Measurements from ENCODE around the gene TTC13.
A peak's percentile ranks its signal among the peaks of the same experiment; 100 is the strongest.

Gene TTC13

DNA sequence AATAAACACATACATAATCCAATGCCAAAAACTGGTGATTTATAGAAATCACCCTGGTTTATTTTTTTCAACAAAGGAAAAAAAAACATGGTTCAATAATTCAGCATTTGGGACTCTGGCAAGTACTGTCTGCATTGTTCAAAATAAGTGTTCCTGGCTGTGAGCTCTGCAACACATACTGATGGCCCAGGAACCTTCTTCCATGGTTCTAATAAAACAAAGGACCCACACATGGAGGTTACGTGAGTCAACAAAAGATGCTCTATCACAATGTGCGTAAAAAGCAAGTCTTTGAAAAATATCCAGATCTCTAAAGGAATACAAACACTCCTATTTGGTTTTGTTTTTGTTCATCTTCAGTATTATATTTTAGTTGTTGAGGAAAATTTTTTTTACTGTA, 72.4 kb downstream of the TTC13 start:
- DNase-seq = no peak

DNA sequence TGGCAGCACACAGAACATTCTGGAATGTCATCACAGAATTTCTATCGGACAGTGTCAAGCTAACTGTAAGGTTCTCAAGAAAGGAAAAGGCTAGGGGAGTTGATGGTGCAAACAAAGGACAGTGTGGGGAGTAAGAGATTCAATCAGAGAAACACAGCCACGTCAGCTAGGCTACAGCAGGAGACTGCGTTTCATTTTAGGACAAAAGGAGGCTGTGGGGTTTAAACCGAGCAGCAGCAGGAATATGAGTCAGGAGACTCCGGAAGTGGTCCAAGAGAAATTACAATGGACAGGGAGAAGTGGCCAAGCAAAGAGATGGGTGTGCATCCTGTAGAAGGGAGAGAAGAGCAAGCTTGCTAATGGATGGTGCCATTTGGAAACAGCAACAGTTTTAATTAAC, 72.9 kb downstream of the TTC13 start:
- no peak for DNase-seq

DNA sequence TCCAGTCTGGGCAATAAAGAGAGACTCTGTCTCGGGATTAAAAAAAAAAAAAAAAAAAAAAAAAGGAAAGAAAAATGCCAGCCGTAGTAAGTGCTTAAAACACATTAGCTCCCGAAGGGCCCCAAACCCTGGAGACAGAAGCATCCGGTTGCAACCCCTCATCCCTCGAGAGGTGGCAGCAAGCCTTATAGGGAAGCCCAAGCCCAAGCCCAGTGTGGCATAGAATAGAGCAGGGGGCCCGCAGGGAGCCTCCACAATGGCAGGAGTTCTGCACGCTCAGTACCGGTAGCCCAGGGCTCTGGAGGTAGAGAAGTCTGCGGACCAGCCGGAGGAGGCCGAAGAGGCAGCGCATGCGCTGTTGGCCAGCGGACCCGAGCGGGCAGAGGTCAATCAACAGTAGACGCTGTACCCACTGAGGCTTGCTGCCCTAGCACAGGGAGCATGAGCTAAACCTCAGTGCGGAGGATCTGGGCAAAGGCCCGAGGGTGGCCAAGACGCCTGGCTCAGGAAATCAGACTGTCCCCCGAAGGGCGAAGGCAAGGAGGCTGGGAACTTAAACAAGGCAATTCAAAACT, 76.2 kb downstream of the TTC13 start:
- no peak for DNase-seq

DNA sequence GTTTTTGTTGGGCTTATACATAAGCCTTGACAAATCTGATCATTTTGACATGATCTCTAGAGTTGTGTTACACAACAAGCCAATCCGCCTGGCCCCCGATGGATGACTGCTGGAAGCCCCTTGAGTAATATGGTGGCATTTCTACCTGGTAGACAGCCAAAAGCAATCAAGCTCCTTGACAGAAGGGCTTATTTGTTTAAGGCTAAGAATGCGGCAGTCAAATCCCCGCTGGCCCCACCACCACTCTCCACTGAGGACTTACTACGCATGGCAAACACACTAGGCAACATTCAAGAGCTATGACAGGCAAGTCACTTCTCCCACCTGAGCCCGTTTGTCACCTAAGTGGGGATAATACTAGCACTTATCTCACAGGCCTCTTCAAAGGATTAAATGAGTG, 77.0 kb downstream of the TTC13 start:
- DNase-seq = no peak

DNA sequence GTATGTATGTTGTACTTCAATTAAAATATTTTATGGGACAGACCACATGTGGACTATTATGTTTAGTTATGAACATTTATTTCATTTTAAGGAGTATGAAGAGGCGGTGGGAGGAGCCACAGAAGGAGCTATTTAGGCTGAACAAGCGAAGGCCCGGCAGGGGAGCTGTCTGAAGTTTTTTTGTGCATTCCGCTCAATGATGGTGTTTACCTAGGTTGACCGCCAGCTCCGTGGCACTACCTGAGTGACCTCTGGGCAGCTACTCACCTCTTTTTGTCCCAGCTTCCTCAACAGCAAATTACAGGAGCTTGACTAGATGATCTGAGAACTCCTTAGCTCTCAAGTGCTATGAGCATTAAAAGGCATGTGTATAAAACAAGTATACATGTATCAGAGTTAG, 77.7 kb downstream of the TTC13 start:
- no peak for DNase-seq

DNA sequence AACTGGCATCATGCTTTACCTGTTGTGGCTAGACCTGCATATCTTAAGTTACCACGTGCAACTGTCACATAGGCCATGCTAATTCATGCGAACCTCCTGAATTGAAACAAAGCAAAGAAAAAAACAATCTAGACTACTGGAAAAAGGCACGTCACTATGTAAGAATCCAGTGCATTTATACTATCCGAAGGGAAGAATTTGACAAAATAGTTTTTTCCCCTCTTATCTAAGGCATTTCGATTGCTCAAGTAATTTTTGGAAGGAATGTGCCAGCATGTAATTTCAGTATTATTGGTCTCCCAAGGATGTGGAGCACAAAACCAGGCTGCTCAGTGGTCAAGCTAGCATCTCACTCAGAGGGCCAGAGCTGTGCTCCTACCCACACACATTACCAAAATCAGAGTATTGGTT, 78.8 kb downstream of the TTC13 start:
- peak; percentile 83 for DNase-seq

DNA sequence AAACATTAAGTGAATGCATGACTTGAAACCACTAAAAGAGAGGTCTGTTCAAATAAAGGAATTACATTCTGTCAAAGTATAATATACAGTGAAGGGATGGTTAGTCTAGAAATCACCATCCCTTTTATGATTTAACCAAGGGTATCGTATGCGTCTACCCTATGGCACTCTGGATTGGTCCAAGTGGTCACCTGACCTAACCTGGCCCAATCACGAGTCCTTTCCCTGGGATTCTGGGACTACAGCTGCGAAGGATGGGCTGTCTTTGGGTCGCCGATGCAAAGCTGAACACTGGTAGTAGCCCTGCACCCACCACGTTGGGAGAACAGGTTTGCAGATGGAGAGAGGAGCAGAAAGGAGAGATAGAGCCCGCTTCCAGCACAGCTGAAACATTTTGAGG, 79.9 kb downstream of the TTC13 start:
- no peak for DNase-seq

DNA sequence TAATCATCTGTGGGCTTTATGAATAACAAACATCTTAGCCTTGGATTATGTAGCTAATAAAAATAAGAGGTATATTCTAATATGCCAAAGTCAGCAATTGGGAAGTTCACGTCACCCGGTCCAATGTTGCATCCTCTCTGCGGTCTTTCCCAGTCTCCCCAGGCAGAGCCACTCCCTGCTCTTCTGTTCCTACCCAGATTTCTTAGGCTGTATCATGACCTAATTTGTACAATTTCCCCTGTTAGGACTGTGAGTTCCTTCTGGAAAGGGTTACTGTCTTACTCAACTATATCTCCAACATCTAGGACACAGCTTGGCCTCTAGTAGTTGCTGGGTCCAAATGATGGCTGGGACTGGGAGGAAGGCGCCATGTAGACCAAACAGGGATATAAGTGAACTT, 80.5 kb downstream of the TTC13 start:
- no peak for DNase-seq

DNA sequence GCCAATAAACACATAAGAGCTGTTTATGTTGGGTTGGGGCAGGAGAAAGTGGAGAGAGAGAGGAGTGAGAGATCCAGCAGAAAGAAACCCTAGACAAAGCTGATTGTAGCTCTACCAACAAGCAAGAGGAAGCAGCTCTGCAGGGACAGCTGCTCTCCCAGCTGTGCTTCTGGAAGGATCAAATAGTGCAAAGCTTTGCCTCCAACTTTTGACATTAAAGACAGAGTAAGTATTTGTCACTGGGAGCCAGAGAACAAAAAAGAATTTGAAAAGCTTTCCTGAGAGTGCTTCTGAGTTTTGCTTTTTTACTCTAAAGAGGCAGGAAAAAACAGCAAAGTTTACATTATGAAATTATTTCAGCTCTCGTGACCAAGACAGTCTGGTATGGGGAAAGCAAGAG, 81.9 kb downstream of the TTC13 start:
- no peak for DNase-seq

DNA sequence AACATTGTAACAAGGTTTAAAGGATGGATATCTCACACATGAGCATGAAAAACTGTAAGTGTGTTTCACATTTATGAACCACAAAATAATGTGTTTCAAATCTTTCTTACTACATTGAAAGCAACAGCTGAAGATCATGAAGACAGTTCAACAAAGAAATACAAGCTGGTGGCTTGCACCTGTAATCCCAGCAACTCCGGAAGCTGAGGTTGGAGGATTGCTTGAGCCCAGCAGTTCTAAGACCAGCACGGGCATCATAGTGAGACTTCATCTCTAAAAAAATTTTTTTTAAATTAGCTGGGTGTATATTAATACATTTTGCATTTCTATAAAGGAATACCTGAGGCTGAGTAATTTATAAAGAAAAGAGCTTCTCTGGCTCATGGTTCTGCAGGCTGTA, 83.2 kb downstream of the TTC13 start:
- DNase-seq = no peak

DNA sequence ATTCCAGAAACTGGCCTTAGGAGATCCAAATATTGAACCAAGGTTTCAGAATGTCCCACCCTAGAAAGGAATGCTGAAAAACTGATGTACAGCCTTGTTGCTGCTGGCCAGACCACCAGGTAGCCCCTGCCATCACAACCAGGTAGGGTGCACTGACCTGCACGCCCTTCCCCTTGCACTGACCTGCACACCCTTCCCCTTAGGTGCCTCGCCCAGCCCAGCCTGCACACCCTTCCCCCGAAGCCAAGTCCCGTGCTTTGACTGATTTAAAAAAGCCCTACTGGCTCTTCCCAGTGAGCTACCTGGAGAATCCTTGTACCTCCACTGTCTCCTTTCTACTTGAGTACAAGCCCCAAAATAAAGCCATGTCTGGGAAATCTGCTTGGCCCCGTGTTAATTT, 84.0 kb downstream of the TTC13 start:
- no peak for DNase-seq

DNA sequence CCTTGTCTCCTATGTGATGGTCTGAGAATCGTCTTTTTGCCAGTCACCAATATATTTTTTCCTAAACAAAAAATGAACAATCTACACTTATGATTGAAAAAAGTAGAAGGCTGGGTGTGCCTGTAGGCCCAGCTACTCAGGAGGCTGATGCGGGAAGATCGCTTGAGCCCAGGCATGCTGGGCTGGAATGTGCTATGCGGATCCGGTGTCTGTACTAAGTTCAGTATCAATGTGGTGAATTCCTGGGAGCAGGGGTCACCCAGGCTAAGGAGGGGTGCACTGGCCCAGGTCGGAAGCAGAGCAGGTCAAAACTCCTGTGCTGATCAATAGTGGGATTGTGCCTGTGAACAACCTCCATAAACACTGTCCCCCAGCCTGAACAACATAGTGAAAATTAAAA, 84.6 kb downstream of the TTC13 start:
- no peak for DNase-seq

DNA sequence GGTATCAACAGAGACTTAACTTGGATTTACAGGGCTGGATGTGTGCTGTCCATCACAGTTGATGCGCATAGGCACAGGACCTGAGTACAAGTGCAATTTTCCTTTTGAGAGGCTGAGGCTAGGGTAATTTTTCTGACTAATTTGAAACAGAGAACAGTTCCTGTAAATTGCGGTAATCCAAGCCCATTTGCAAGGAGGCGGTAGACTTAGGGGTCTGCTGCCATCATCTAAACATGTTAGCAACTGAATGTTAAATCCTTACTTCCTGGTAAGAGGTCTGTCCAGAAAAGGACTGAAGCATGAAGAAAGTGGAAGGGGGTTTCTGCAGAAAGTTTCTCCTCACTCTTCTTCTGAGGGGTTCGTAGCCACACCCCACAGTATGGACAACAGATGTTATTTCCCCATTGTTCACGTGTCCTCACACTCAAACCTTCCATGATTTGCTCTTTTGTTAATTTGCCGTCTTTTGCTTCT, 86.6 kb downstream of the TTC13 start:
- DNase-seq = no peak

DNA sequence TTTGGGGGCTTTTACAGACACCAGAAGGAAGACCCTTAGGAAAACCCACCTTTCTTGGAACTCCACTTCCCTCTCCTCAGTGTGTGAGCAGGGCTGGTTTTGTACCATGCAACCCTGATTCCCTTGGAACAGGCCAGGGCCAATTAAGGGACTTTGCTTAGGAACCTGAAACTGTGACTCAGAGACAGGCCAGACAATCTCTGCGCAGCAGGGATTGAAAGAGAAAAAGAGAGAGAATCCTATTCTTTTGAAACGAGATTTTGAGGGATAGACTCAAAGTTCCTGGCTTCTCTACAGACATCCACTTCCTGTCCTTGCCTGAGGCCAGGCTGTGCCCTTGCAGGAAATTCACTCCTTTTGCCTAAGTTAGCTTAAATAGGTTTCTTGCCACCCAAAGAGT, 87.2 kb downstream of the TTC13 start:
- DNase-seq = no peak

DNA sequence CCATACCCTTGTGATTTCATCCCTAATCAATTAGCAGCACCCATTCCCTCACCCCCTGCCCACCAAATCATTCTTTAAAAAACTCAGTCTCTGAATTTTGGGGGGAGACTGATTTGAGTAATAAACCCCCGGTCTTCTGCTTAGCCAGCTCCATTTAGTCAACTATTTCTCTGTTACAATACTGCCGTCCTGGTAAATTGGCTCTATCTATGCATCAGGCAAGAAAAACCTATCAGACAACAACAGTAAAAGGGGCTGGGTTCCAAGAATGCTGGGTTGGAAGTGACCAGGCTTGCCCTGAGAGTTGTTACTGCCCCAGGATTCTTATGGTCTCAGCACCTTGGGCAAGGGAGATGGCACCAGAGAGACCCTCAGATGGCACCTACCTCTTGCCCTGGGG, 94.0 kb downstream of the TTC13 start:
- no peak for DNase-seq

DNA sequence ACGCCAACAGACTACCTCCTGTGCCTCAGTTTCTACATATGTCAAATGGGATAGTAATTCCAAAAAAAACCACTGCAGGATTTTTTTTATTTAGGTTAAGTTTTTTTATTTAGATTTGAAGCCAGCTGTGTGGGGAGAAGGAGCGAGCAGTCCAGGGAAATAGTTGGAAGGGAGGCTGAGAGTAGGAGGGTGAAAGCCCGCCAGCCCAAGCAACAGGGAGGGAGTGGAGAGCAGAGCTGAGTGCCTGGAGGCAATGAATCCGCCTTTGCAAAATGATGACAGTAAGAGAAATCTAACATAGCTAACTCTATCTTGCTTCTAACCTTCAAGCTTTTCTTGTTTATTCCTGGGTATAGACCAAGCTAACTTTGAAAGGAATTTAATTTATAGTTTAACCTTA, 94.7 kb downstream of the TTC13 start:
- no peak for DNase-seq

DNA sequence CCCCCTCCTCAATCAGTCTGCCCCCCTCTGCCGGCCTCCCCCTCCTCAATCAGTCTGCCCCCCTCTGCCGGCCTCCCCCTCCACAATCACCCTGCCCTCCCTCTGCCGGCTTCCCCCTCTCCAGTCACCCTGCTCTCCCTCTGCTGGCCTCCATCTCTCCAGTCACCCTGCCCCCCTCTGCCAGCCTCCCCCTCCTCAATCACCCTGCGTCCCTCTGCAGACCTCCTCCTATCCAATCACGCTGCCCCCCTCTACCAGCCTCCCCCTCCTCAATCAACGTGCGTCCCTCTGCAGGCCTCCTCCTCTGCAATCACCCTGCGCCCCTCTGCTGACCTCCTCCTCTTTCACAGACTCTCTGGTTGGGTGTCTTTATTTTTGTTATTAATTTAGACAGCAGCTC, 98.9 kb downstream of the TTC13 start:
- DNase-seq = no peak

DNA sequence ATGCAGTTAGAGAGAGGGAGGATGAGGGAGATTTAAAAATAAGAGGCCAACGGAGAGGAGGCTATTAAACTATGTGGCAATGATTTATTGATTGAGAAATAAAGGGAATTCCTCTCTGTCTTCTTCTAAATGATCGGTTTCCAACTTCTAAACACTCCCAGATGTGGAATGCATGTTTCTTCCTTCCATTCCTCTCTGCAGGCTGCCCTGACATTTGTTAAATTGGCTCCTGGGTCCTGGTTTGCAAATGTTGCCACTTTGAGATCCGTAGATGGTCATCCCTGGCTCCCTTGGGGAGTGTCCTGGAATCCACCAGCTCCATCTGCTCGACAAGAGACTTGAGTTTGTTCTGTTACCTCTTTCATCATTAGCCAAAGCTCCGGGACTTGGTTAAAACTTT, 100.1 kb downstream of the TTC13 start:
- peak; percentile 98 for DNase-seq

DNA sequence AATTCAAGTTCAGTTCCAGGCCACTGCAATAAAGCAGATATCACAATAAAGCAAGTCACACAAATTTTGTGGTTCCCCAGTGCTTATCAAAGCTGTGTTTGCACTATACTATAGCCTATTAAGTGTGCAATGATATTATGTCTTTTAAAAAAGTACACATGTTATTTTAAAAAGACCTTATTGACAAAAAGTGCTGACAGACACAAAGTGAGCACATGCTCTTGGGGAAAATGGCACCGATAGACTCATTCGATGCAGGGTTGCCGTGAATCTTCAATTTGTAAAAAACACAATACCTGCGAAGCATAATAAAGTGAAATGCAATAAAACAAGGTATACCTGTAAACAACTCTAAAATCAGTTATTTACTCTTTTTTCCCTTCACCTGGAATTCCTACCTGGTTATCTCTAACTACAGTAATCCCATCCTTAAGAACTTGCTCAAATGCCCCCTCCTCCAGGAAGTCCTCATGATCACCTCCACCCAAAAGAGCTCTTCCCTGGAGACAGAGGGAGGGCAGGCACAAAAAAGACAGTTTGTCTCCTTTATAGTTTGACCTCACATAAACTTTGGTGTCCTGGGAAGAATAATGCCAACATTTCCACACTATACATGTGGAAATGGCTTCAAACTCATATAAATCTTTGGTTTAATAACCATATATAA, 100.6 kb downstream of the TTC13 start:
- no peak for DNase-seq

DNA sequence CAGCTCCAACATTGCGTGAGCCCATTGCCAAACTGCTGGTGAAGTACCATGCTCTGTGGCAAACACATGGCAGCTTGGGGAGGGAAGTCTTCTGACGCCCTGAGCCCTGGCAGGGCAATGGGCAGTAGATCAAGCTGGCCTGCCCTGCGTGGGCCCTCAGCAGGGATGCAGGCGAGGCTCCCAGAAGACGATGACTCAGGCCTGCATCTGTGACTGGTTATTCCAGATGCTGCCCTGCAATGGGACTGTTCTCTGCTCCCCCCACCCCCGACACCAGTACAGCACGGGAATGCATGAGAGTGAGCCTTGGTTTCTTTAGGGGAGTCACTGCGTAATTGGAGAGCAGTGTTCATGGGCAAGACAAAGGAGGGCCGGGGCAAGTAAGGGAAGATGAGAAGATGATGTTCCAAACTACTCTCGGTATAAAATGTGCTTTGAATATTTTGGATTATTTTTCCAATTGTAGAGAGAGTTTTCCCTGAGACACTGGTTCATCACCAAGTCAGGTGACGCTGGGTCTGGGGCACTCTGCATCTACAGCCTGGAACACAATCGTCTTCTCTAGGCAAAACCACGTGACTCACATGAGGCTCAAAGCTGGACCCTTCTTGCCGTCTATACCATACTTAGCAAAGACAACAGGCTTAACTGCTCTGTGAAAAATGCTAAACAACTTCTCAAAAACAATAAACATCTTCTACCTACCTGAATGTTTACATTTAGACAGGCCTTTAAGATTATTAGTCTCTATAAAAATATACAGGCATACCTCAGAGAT, 101.3 kb downstream of the TTC13 start:
- peak; percentile 90 for DNase-seq

DNA sequence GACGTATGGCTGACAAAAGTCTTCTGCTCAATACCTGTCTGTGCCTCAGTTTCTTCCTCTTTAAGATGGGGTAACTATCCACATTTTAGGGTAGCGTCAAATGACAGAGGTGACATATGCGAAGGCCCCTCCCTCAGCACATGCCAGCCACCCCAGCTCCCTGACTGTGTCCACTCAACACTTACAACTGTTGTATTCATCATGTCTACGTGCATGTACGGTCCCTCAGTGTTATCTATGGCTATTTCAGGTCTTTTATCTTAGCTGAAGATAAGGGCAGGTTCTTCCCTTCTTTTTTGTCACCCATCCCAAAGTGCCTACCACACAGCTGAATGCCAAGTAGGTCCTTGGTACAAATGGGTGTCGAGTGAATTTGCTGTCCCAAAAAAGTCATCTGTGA, 102.0 kb downstream of the TTC13 start:
- no peak for DNase-seq

DNA sequence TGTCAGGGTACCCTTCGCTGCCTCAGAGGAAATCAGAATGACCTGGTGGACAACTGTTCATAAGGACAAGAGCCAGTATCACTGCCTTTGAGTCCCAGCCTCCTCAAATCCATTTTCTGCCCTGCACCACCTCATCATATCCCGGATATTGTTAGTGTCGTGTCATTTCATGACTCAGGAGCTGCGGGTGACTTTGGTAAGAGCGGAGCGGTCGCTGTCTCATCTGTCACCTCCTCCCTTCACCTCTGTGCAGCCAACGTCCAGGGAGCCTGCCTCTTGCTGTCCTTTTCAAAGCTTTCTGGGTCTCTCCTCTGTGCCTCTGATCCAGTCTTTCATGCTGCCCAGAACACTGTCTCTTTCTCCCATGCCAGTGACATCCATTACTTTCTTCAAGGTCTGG, 103.3 kb downstream of the TTC13 start:
- no peak for DNase-seq

DNA sequence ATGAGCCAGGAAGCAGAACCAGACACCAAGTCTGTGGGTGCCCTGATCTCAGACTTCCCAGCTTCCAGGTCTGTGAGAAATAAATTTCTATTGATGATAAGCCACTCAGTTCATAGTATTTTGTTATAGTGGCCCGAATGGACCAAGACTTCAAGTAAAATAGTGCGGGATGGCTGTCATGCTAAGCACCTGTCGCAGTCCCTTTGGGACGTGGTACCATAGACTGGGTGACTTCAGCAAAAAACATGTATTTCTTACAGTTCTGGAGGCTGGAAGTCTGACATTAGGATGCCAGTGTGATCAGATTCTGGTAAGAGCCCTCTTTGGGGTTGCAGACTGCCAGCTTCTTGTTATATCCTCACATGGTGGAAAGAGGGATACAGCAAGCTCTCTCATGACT, 107.7 kb downstream of the TTC13 start:
- no peak for DNase-seq

DNA sequence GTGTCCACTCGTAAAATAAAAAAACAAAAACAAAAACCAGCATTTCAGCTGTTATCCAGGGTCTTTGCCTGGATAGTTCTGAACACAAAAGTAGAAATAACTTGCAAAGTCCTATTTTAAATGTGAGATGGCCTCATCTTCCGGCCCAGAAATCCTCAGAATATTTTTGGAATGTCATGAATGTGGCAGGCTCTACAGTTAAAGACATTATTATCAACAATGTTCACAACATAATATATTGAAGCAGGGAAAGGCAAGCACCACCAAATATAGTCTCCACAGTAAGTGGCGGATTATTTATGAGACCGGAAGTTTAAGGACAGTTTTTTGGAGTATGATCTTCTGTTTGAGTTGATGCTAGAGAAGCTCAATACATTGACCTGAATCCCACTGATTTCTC, 109.2 kb downstream of the TTC13 start:
- DNase-seq = peak; percentile 89
